Measurements from ENCODE around the gene CARD10. TPM values are rescaled to one million over a fixed set of nuclear protein-coding genes. Genes with fewer than 3 reads are reported as not detected.

The CARD10 gene
- polyA plus RNA-seq, 3 donors, result 0.03 TPM; not detected in 2

- no peaks in the 10 kb centered on the region for H4K20me1 ChIP-seq (ENCODE audit: insufficient read depth, low read length)
- H2AFZ ChIP-seq (ENCODE audit: insufficient read depth, low read depth, low read length, poor library complexity, severe bottlenecking), result no peak overlapping the region
- DNase-seq, result no peak
- no peak overlapping the region for H3K27ac ChIP-seq (ENCODE audit: low read depth in 1 of 2, low read length in 2 of 2)
- Mint-ChIP-seq H3K4me1 (no peaks in the 10 kb centered on the region), H3K27ac (no peak overlapping the region), H3K27me3 (ENCODE audit: low read depth in 3 of 3) (peaks cover 4 to 16% (median 12%) of the 10 kb centered on the region in 3 donors), H3K4me3 (no peak overlapping the region), H3K36me3 (no peaks in the 10 kb centered on the region), H3K9me3 (no peaks in the 10 kb centered on the region)
- H3K4me3 ChIP-seq (replicated peaks in 1 of 3; ENCODE audit: low read depth in 2 of 3, low read length in 3 of 3), result no peak overlapping the region
- no peaks in the 10 kb centered on the region for H3K79me2 ChIP-seq (ENCODE audit: insufficient read depth, low read length)
- intact Hi-C loops (cut with micrococcal nuclease), result no loop called here
- no peak for TF ChIP-seq CTCF (IDR thresholded peaks at IDR 0.05)
- no peaks in the 10 kb centered on the region for H3K36me3 ChIP-seq (replicated peaks in 1 of 2; ENCODE audit: control insufficient read depth in 1 of 2, insufficient read depth in 2 of 2, low read length in 2 of 2)
- H3K4me2 ChIP-seq (replicated peaks; ENCODE audit: extremely low read depth, low read length, poor library complexity, severe bottlenecking), result no peak overlapping the region
- no peak overlapping the region for H3K9ac ChIP-seq (ENCODE audit: insufficient read depth, low read length, poor library complexity, severe bottlenecking)
- WGBS (ENCODE audit: insufficient coverage), result 91% methylated on average over 5 of the region's 10 CpGs
- H3K4me1 ChIP-seq (ENCODE audit: control insufficient read depth in 1 of 2, insufficient read depth in 2 of 2, low read length in 2 of 2), result no peaks in the 10 kb centered on the region
- no peaks in the 10 kb centered on the region for H3K9me3 ChIP-seq (replicated peaks in 1 of 2; ENCODE audit: control insufficient read depth in 1 of 2, insufficient read depth in 1 of 2, low read length in 2 of 2)
- no peaks in the 10 kb centered on the region for H3K27me3 ChIP-seq (ENCODE audit: control insufficient read depth in 2 of 2, insufficient read depth in 2 of 2, low read length in 2 of 2)
Measured at GRCh38 chr22:37509059-37509860, 10.0 kb downstream of the CARD10 start.

- Histone ChIP-seq H2AFZ (ENCODE audit: insufficient read depth, low read depth, low read length, poor library complexity, severe bottlenecking) (no peak overlapping the region), H3K27me3 (ENCODE audit: control insufficient read depth in 2 of 2, insufficient read depth in 2 of 2, low read length in 2 of 2) (no peaks in the 10 kb centered on the region), H3K9me3 (replicated peaks in 1 of 2; ENCODE audit: control insufficient read depth in 1 of 2, insufficient read depth in 1 of 2, low read length in 2 of 2) (no peaks in the 10 kb centered on the region), H3K79me2 (ENCODE audit: insufficient read depth, low read length) (no peaks in the 10 kb centered on the region), H3K4me1 (ENCODE audit: control insufficient read depth in 1 of 2, insufficient read depth in 2 of 2, low read length in 2 of 2) (no peaks in the 10 kb centered on the region), H3K4me3 (replicated peaks in 1 of 3; ENCODE audit: low read depth in 2 of 3, low read length in 3 of 3) (no peak overlapping the region), H3K4me2 (replicated peaks; ENCODE audit: extremely low read depth, low read length, poor library complexity, severe bottlenecking) (no peak overlapping the region), H3K27ac (ENCODE audit: low read depth in 1 of 2, low read length in 2 of 2) (no peak overlapping the region), H4K20me1 (ENCODE audit: insufficient read depth, low read length) (no peaks in the 10 kb centered on the region), H3K9ac (ENCODE audit: insufficient read depth, low read length, poor library complexity, severe bottlenecking) (no peak overlapping the region), H3K36me3 (replicated peaks in 1 of 2; ENCODE audit: control insufficient read depth in 1 of 2, insufficient read depth in 2 of 2, low read length in 2 of 2) (no peaks in the 10 kb centered on the region)
- peaks cover 5 to 18% (median 9%) of the 10 kb centered on the region in 3 donors for H3K27me3 Mint-ChIP-seq (ENCODE audit: low read depth in 3 of 3)
- H3K36me3 Mint-ChIP-seq, result no peaks in the 10 kb centered on the region
- intact Hi-C loops (cut with micrococcal nuclease), result no loop called here
- no peaks in the 10 kb centered on the region for H3K9me3 Mint-ChIP-seq
- no peak overlapping the region for H3K27ac Mint-ChIP-seq
- H3K4me3 Mint-ChIP-seq, result no peak overlapping the region
- H3K4me1 Mint-ChIP-seq, result peaks cover 2% of the 10 kb centered on the region
- no peak for TF ChIP-seq CTCF (IDR thresholded peaks at IDR 0.05)
- no peak for DNase-seq
- WGBS (ENCODE audit: insufficient coverage), result 100% methylated on average over 8 of the region's 22 CpGs
Measured at GRCh38 chr22:37508431-37508992, 10.7 kb downstream of the CARD10 start.
